H1 (cell line): ENCODE results near the gene RFX3. TPM values are rescaled to one million over a fixed set of nuclear protein-coding genes. Genes with fewer than 3 reads are reported as not detected.

Source experiments
- CTCF ChIA-PET: fragments of 300-600 bp; sonication (Branson Sonifier 250); formaldehyde crosslinking; loops from one replicate; lab custom pipeline; 2021; ENCODE audit not compliant: partially characterized antibody; lab: Charles Lee
- POLR2A ChIA-PET: fragments of 300-600 bp; sonication (Branson Sonifier 250); formaldehyde crosslinking; loops from one replicate; lab custom pipeline; 2021; ENCODE audit warnings: inconsistent platforms; ENCODE audit not compliant: partially characterized antibody; lab: Charles Lee
- DNase-seq, 2 experiments: peaks; one replicate each; pipeline versions ENCODE4 v3.0.0 to v3.0.0-alpha.2; 2010 to 2022; ENCODE audit warnings: low spot score in 2 of 2, low read depth in 1 of 2, mixed read lengths in 1 of 2
- FAIRE-seq: peaks from 2 replicates; lab custom pipeline; 2011; peaks lifted over from hg19 to GRCh38; lab: Jason Lieb, UNC
- H2AFZ ChIP-seq: 2 replicates; pipeline ENCODE4 v1.8.1; 2012; ENCODE audit warnings: low read length, inconsistent platforms
- H2AK5ac ChIP-seq: 2 replicates; pipeline ENCODE4 v1.6.1; 2013; ENCODE audit warnings: low read depth, low read length
- H2BK120ac ChIP-seq: replicated peaks from 2 replicates; pipeline ENCODE3; 2013; ENCODE audit warnings: low read depth, low read length, inconsistent platforms
- H2BK12ac ChIP-seq: 2 replicates; pipeline ENCODE4 v1.6.1; 2013; ENCODE audit warnings: low read depth, low read length
- H2BK15ac ChIP-seq: 2 replicates; pipeline ENCODE4 v1.6.1; 2013; ENCODE audit warnings: low read length
- H2BK20ac ChIP-seq: 2 replicates; pipeline ENCODE4 v1.6.1; 2013; ENCODE audit warnings: low read length
- H2BK5ac ChIP-seq: 2 replicates; pipeline ENCODE4 v1.6.1; 2013; ENCODE audit warnings: low read depth, low read length
- H3K14ac ChIP-seq: 2 replicates; pipeline ENCODE4 v1.6.1; 2013; ENCODE audit warnings: inconsistent platforms; ENCODE audit not compliant: insufficient read length
- H3K18ac ChIP-seq: 2 replicates; pipeline ENCODE4 v1.6.1; 2013; ENCODE audit warnings: low read length; ENCODE audit errors: extremely low read depth
- H3K23ac ChIP-seq: 2 replicates; pipeline ENCODE4 v1.6.1; 2013; ENCODE audit warnings: inconsistent platforms; ENCODE audit not compliant: insufficient read length
- H3K23me2 ChIP-seq: 2 replicates; pipeline ENCODE4 v1.6.1; 2013; ENCODE audit warnings: low read depth, low read length
- H3K27ac ChIP-seq: 2 replicates; pipeline ENCODE4 v1.6.1; 2011; ENCODE audit warnings: low read depth, low read length, inconsistent platforms
- H3K27me3 ChIP-seq, 4 experiments: replicated peaks in 1 of 4; 1 replicate in 1 of 4; 2 replicates in 3 of 4; pipeline versions ENCODE4 v1.6.1 to v1.8.1; 2011 to 2013; ENCODE audit warnings: low read length in 3 of 4, mild to moderate bottlenecking in 3 of 4, inconsistent platforms in 2 of 4, mixed read lengths in 2 of 4, moderate library complexity in 1 of 4; ENCODE audit not compliant: control insufficient read depth in 3 of 4, insufficient read depth in 3 of 4; ENCODE audit errors: extremely low read depth in 1 of 4
- H3K36me3 ChIP-seq, 4 experiments: 2 replicates each; pipeline versions ENCODE4 v1.6.1 to v1.8.1; 2011 to 2013; ENCODE audit warnings: mild to moderate bottlenecking in 4 of 4, low read length in 3 of 4, moderate library complexity in 2 of 4, control low read depth in 1 of 4, inconsistent platforms in 1 of 4; ENCODE audit not compliant: insufficient read depth in 4 of 4, control insufficient read depth in 2 of 4
- H3K4ac ChIP-seq: replicated peaks from 2 replicates; pipeline ENCODE3; 2013; ENCODE audit warnings: low read length, low read depth, mixed read lengths, inconsistent platforms; ENCODE audit not compliant: insufficient read length
- H3K4me1 ChIP-seq, 4 experiments: replicated peaks in 1 of 4; 1 replicate in 1 of 4; 2 replicates in 3 of 4; pipeline versions ENCODE4 v1.6.1 to v1.8.1; 2011 to 2013; ENCODE audit warnings: low read length in 3 of 4, inconsistent platforms in 2 of 4, mixed read lengths in 1 of 4; ENCODE audit not compliant: insufficient read depth in 4 of 4, control insufficient read depth in 3 of 4
- H3K4me2 ChIP-seq, 2 experiments: 2 replicates each; pipeline versions ENCODE4 v1.6.1 to v1.8.1; 2011 to 2013; ENCODE audit warnings: low read depth in 2 of 2, low read length in 2 of 2, control low read depth in 1 of 2, inconsistent platforms in 1 of 2, mild to moderate bottlenecking in 1 of 2; ENCODE audit not compliant: insufficient read depth in 1 of 2
- H3K4me3 ChIP-seq, 4 experiments: fragments of 200-600, 300-600 bp in 1 of 4; sonication (generic), shearing (Covaris generic), sonication (Bioruptor Twin) in 1 of 4; 2 replicates each; pipeline versions ENCODE4 v1.5.1 to v1.8.1; 2011 to 2016; ENCODE audit warnings: low read length in 4 of 4, low read depth in 3 of 4, control low read depth in 2 of 4, inconsistent platforms in 2 of 4, mild to moderate bottlenecking in 2 of 4, mixed read lengths in 1 of 4, moderate library complexity in 1 of 4; ENCODE audit not compliant: insufficient read depth in 2 of 4; ENCODE audit errors: extremely low read depth in 1 of 4
- H3K56ac ChIP-seq: replicated peaks from 2 replicates; pipeline ENCODE3; 2013; ENCODE audit warnings: low read depth, mild to moderate bottlenecking, mixed read lengths, low read length, inconsistent platforms; ENCODE audit not compliant: insufficient read length
- H3K79me1 ChIP-seq: 2 replicates; pipeline ENCODE4 v1.6.1; 2013; ENCODE audit warnings: low read depth, low read length, control low read depth
- H3K79me2 ChIP-seq, 2 experiments: 2 replicates each; pipeline versions ENCODE4 v1.6.1 to v1.8.1; 2012 to 2013; ENCODE audit warnings: low read length in 2 of 2, mild to moderate bottlenecking in 2 of 2, inconsistent platforms in 1 of 2; ENCODE audit not compliant: insufficient read depth in 2 of 2, control insufficient read depth in 1 of 2
- H3K9ac ChIP-seq, 4 experiments: replicated peaks in 1 of 4; 1 replicate in 1 of 4; 2 replicates in 3 of 4; pipeline versions ENCODE4 v1.6.1 to v1.8.1; 2011 to 2013; ENCODE audit warnings: low read depth in 3 of 4, low read length in 3 of 4, control low read depth in 2 of 4, mild to moderate bottlenecking in 2 of 4, moderate library complexity in 2 of 4, inconsistent platforms in 1 of 4; ENCODE audit errors: extremely low read depth in 1 of 4
- H3K9me3 ChIP-seq, 2 experiments: 2 replicates each; pipeline versions ENCODE4 v1.6.1 to v1.8.1; 2012 to 2013; ENCODE audit warnings: mild to moderate bottlenecking in 2 of 2, moderate library complexity in 2 of 2, control low read depth in 1 of 2, inconsistent platforms in 1 of 2, low read depth in 1 of 2, low read length in 1 of 2, mixed read lengths in 1 of 2; ENCODE audit not compliant: insufficient read depth in 2 of 2
- H4K20me1 ChIP-seq, 2 experiments: replicated peaks in 1 of 2; 2 replicates each; pipeline versions ENCODE3 to v1.8.1; 2011 to 2013; ENCODE audit warnings: inconsistent platforms in 2 of 2, low read length in 2 of 2, mild to moderate bottlenecking in 1 of 2; ENCODE audit not compliant: insufficient read depth in 2 of 2, control insufficient read depth in 1 of 2
- H4K5ac ChIP-seq: 2 replicates; pipeline ENCODE4 v1.6.1; 2013; ENCODE audit warnings: low read length, low read depth, mixed read lengths, inconsistent platforms; ENCODE audit not compliant: insufficient read length
- H4K8ac ChIP-seq: 2 replicates; pipeline ENCODE4 v1.8.0; 2013; ENCODE audit warnings: mild to moderate bottlenecking, moderate library complexity, low read length, inconsistent platforms; ENCODE audit not compliant: insufficient read depth; ENCODE audit errors: extremely low read depth
- H4K91ac ChIP-seq: replicated peaks from 2 replicates; pipeline ENCODE3; 2013; ENCODE audit warnings: low read length, mixed read lengths, inconsistent platforms; ENCODE audit not compliant: insufficient read length
- BACH1 ChIP-seq: IDR thresholded peaks from 2 replicates; pipeline ENCODE4 v1.6.1; 2012; ENCODE audit warnings: low read length, improper control_type of control experiment
- JUND ChIP-seq: IDR thresholded peaks from 2 replicates; pipeline ENCODE4 v1.6.1; 2011; ENCODE audit warnings: mild to moderate bottlenecking, improper control_type of control experiment, low read length
- KDM4A ChIP-seq: IDR thresholded peaks from one replicate; pipeline ENCODE4 v1.7.1; 2012; ENCODE audit warnings: low read depth, mild to moderate bottlenecking, moderate library complexity, low read length, inconsistent platforms; ENCODE audit not compliant: severe bottlenecking
- NRF1 ChIP-seq: IDR thresholded peaks from 2 replicates; pipeline ENCODE4 v1.6.1; 2011; ENCODE audit warnings: mild to moderate bottlenecking, low read depth, low read length, improper control_type of control experiment
- RFX5 ChIP-seq: IDR thresholded peaks from 2 replicates; pipeline ENCODE4 v1.6.1; 2011; ENCODE audit warnings: low read depth, low read length, improper control_type of control experiment, borderline replicate concordance
- RNF2 ChIP-seq: fragments of 200-900, 300-1000 bp; sonication (generic); IDR thresholded peaks from 2 replicates; pipeline ENCODE4 v1.7.1; 2016; ENCODE audit warnings: borderline replicate concordance, low read depth, mild to moderate bottlenecking, antibody characterized with exemption, low read length; ENCODE audit not compliant: poor library complexity, severe bottlenecking; ENCODE audit errors: missing control alignments
- SUZ12 ChIP-seq: fragments of 200-600 bp; sonication (generic); IDR thresholded peaks from 2 replicates; pipeline ENCODE4 v1.6.1; 2012; ENCODE audit warnings: mild to moderate bottlenecking, inconsistent platforms, low read length, moderate library complexity, mixed read lengths
- WGBS, 2 experiments: shearing (Covaris generic) in 1 of 2; methylation state at CpG; one replicate each; pipeline versions ENCODE4 v1.1.6 to v1.1.7; 2013 to 2015; ENCODE audit warnings: low lambda C conversion rate in 2 of 2, mixed read lengths in 2 of 2, inconsistent platforms in 1 of 2, low coverage in 1 of 2, missing lambda C conversion rate in 1 of 2; ENCODE audit not compliant: insufficient replicate concordance in 2 of 2, insufficient coverage in 1 of 2, insufficient read length in 1 of 2; ENCODE audit errors: extremely low coverage in 1 of 2, missing lambda C conversion rate in 1 of 2; 5-methylcytosine and 5-hydroxymethylcytosine counted together
- polyA plus RNA-seq, 7 experiments: library from polyadenylated mRNA; depleted of rRNA in 3 of 7; stranded (reverse) in 5 of 7; unstranded in 2 of 7; fragments of >200 nt in 5 of 7; fragments of 200-250 nt in 2 of 7; gene quantifications; 1 replicate in 5 of 7; 2 replicates in 1 of 7; 4 replicates in 1 of 7; pipeline versions ENCODE4 v1.2.1 to v1.2.3, GENCODE V29; 2011 to 2013; ENCODE audit warnings: missing spikeins in 2 of 7, mixed read lengths in 2 of 7
- total RNA-seq: library from RNA; stranded (reverse); fragmentation: NEBNext Ultra II Directional; extraction: Animal tissue kit (Norgen Biotek cat#: 25700); gene quantifications from 2 replicates; pipeline ENCODE4 v1.2.1, GENCODE V29; 2021

The RFX3 gene
- total and polyA plus RNA-seq, 2 of the 8 experiments (the other 6 are each of a cell fraction or from before 2014, with no cell fraction given) = 4.9 to 22.6 TPM

- ChIA-PET CTCF (interaction anchor here (0.5 to 0.6 kb wide), 2 partner anchors 81 to 647 kb away, joined by 3 to 4 read pairs; no protein-coding TSS in a partner anchor), POLR2A (no interaction called here)
- Histone ChIP-seq H3K27me3 (no peaks in the 10 kb centered on the region), H3K56ac (no peak overlapping the region), H3K9me3 (no peaks in the 10 kb centered on the region), H2AK5ac (no peak overlapping the region), H3K9ac (no peak overlapping the region), H2BK15ac (no peak overlapping the region), H3K36me3 (no peaks in the 10 kb centered on the region), H2BK5ac (no peak overlapping the region), H4K20me1 (no peaks in the 10 kb centered on the region), H4K8ac (no peak overlapping the region), H3K18ac (no peak overlapping the region), H3K27ac (no peak overlapping the region), H3K14ac (no peak overlapping the region), H3K79me2 (peaks cover 0 to 2% of the 10 kb centered on the region in 2 experiments; a peak in 1 of 4 replicates), H2BK120ac (no peak overlapping the region), H2BK20ac (no peak overlapping the region), H4K91ac (no peak overlapping the region), H3K4me3 (no peak overlapping the region), H3K4me1 (no peaks in the 10 kb centered on the region), H3K79me1 (peaks cover 3% of the 10 kb centered on the region; the same call in 1 of the 2 replicates), H4K5ac (no peak overlapping the region), H3K23ac (no peak overlapping the region), H3K4me2 (no peak overlapping the region), H3K4ac (no peak overlapping the region), H2BK12ac (no peak overlapping the region), H3K23me2 (no peaks in the 10 kb centered on the region; the same call in 1 of the 2 replicates), H2AFZ (no peak overlapping the region)
- no peak for FAIRE-seq
- DNase-seq = no peak
- WGBS, 2 experiments = 89% methylated on average over 2 of the region's 2 CpGs; no CpG with 5 or more reads in 1 of the 2 experiments
- TF ChIP-seq RFX5 = no peak
- no peak for TF ChIP-seq BACH1
- TF ChIP-seq NRF1 = no peak
- no peak for TF ChIP-seq SUZ12
- TF ChIP-seq KDM4A = no peak
- no peak for TF ChIP-seq RNF2
- TF ChIP-seq JUND = no peak
Measured at GRCh38 chr9:3342159-3342777, 183.5 kb downstream of the RFX3 start.
